HepG2 (cell line): ENCODE data around the gene EHBP1. TPM values are rescaled to one million over a fixed set of nuclear protein-coding genes. Genes with fewer than 3 reads are reported as not detected.

ENCODE experiments used
- CEBPG ChIP-seq: IDR thresholded peaks from 2 replicates; pipeline ENCODE4 v1.6.1; 2016
- CENPX ChIP-seq: sonication (generic); formaldehyde crosslinking; IDR thresholded peaks from 2 replicates; pipeline ENCODE4 v1.9.0; 2021; ENCODE audit warnings: mild to moderate bottlenecking, missing genetic modification reagents, moderate library complexity
- CREM ChIP-seq, 2 experiments: sonication (generic) in 1 of 2; formaldehyde crosslinking in 1 of 2; IDR thresholded peaks; 2 replicates each; pipeline versions ENCODE4 v1.4.0 to v1.6.1; 2016 to 2020; ENCODE audit warnings: antibody characterized with exemption in 1 of 2, mild to moderate bottlenecking in 1 of 2, missing genetic modification reagents in 1 of 2
- HNRNPLL ChIP-seq: fragments of 200-400 bp; formaldehyde crosslinking; IDR thresholded peaks from 2 replicates; pipeline ENCODE4 v1.6.1; 2017; ENCODE audit warnings: mild to moderate bottlenecking, low read depth, low read length; ENCODE audit not compliant: poor library complexity, severe bottlenecking
- IKZF5 ChIP-seq: IDR thresholded peaks from 2 replicates; pipeline ENCODE4 v1.6.1; 2018; ENCODE audit warnings: missing genetic modification reagents, mild to moderate bottlenecking, missing compliant biosample characterization
- KAT8 ChIP-seq: IDR thresholded peaks from 2 replicates; pipeline ENCODE4 v1.6.1; 2016; ENCODE audit warnings: missing genetic modification reagents, missing compliant biosample characterization
- POLR2AphosphoS2 ChIP-seq: IDR thresholded peaks from 2 replicates; pipeline ENCODE4 v1.6.1; 2011; ENCODE audit warnings: low read depth, low read length, improper control_type of control experiment
- RNF219 ChIP-seq: sonication (generic); formaldehyde crosslinking; IDR thresholded peaks from 2 replicates; pipeline ENCODE4 v1.5.0; 2020; ENCODE audit warnings: mild to moderate bottlenecking, missing genetic modification reagents
- SMARCC2 ChIP-seq: fragments of 450-650 bp; IDR thresholded peaks from 2 replicates; pipeline ENCODE4 v1.6.1; 2017; ENCODE audit warnings: antibody characterized with exemption, mild to moderate bottlenecking
- SOX6 ChIP-seq, 2 experiments: fragments of 450-650 bp in 1 of 2; sonication (generic) in 1 of 2; formaldehyde crosslinking in 1 of 2; IDR thresholded peaks; 2 replicates each; pipeline versions ENCODE4 v1.4.0 to v1.6.1; 2017 to 2020; ENCODE audit warnings: antibody characterized with exemption in 1 of 2, mild to moderate bottlenecking in 1 of 2, missing genetic modification reagents in 1 of 2
- SSRP1 ChIP-seq: IDR thresholded peaks from 2 replicates; pipeline ENCODE4 v1.6.1; 2016; ENCODE audit warnings: control low read depth
- TRAFD1 ChIP-seq: sonication (generic); formaldehyde crosslinking; IDR thresholded peaks from 2 replicates; pipeline ENCODE4 v1.5.1; 2020; ENCODE audit warnings: missing genetic modification reagents, mild to moderate bottlenecking, borderline replicate concordance
- ZMYM2 ChIP-seq: sonication (generic); formaldehyde crosslinking; IDR thresholded peaks from 2 replicates; pipeline ENCODE4 v1.8.0; 2022; ENCODE audit warnings: mild to moderate bottlenecking, missing genetic modification reagents
- ZNF382 ChIP-seq: sonication (generic); formaldehyde crosslinking; IDR thresholded peaks from 2 replicates; pipeline ENCODE4 v1.5.0; 2020; ENCODE audit warnings: missing genetic modification reagents, mild to moderate bottlenecking, borderline replicate concordance
- ZNF644 ChIP-seq: IDR thresholded peaks from 2 replicates; pipeline ENCODE4 v1.6.1; 2016; ENCODE audit warnings: low read depth
- ZNF724P ChIP-seq: sonication (generic); formaldehyde crosslinking; IDR thresholded peaks from 2 replicates; pipeline ENCODE4 v1.8.0; 2022; ENCODE audit warnings: missing genetic modification reagents, borderline replicate concordance
- ZNF891 ChIP-seq: sonication (generic); formaldehyde crosslinking; IDR thresholded peaks from 2 replicates; pipeline ENCODE4 v1.5.0; 2020; ENCODE audit warnings: mild to moderate bottlenecking, missing genetic modification reagents
- polyA plus RNA-seq, 8 experiments: library from polyadenylated mRNA; depleted of rRNA in 3 of 8; stranded (reverse) in 7 of 8; unstranded in 1 of 8; fragments of >200 nt; fragmentation: Illumina TruSeq in 4 of 8; extraction: Trizol in 4 of 8; gene quantifications; 2 replicates each; pipeline versions ENCODE4 v1.2.1 to v1.2.3, GENCODE V29; 2011 to 2016; ENCODE audit warnings: low read depth in 4 of 8, missing spikeins in 1 of 8, mixed read lengths in 1 of 8; ENCODE audit not compliant: insufficient read depth in 1 of 8
- total RNA-seq, 5 experiments: library from RNA; depleted of rRNA; stranded (reverse); fragments of >200 nt; fragmentation: Illumina TruSeq; extraction: Trizol; gene quantifications; 2 replicates each; pipeline ENCODE4 v1.2.3, GENCODE V29; 2016; ENCODE audit warnings: low read depth in 1 of 5
- TF ChIP-seq, protein P1 (sequence below): sonication (generic); formaldehyde crosslinking; conservative IDR thresholded peaks from 2 replicates; pipeline ENCODE4 v1.4.0; 2020; ENCODE audit warnings: missing genetic modification reagents
- TF ChIP-seq, protein P2 (sequence below): sonication (generic); formaldehyde crosslinking; IDR thresholded peaks from 2 replicates; pipeline ENCODE4 v1.5.0; 2020; ENCODE audit warnings: missing genetic modification reagents, mild to moderate bottlenecking, borderline replicate concordance

The EHBP1 gene
- total and polyA plus RNA-seq, 2 of the 13 experiments (the other 11 are each of a cell fraction or from before 2014, with no cell fraction given): 93.5 to 146 TPM

DNA sequence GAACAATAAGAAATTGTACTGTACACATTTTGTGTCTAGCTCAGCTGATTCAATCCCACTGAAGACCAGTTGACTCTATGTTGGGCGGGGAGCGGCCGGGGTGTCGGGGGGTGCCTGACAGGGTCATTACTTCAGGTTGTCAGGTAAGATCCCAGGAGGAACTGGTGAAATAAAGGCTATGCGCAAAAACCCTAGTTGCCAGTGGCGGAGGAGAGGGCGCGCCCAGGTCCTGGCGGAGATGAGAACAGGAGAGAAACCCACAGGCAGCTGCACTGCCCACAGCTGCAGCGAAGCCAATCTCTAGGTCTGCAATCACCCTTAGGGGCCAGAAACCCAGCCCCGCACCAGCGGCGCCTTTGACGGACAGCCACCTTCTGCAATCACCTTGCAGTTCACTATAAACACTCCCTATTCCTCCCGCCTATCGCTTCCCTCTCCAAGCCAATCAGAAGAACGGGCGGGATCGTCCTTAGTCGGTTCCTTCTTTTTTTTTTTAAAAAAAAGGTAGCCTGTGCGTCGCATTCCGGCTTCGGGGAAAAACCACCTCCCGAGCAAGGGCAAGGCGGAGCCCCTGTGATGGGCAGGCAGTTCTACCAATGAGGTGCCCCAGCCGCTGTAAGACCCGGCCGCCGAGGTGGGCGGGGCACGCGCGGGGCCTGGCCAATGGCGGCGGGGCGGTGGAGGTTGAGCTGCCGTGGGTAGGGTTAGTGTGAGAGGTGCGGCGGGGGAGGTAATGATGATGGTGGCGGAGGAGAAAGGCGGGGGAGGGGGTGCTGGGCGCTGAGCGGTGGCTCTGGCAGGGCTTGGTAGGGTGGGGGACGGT, at the start of gene EHBP1 (continued):
- TF ChIP-seq, protein P1, sequence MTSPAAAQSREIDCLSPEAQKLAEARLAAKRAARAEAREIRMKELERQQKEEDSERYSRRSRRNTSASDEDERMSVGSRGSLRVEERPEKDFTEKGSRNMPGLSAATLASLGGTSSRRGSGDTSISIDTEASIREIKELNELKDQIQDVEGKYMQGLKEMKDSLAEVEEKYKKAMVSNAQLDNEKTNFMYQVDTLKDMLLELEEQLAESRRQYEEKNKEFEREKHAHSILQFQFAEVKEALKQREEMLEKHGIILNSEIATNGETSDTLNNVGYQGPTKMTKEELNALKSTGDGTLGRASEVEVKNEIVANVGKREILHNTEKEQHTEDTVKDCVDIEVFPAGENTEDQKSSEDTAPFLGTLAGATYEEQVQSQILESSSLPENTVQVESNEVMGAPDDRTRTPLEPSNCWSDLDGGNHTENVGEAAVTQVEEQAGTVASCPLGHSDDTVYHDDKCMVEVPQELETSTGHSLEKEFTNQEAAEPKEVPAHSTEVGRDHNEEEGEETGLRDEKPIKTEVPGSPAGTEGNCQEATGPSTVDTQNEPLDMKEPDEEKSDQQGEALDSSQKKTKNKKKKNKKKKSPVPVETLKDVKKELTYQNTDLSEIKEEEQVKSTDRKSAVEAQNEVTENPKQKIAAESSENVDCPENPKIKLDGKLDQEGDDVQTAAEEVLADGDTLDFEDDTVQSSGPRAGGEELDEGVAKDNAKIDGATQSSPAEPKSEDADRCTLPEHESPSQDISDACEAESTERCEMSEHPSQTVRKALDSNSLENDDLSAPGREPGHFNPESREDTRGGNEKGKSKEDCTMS (CRISPR knock-in tag): no peak; the same call in 1 of the 2 replicates
- TF ChIP-seq CEBPG: peak; percentile 54
- TF ChIP-seq HNRNPLL: peak; percentile 92
- no peak for TF ChIP-seq ZNF382 (CRISPR knock-in tag)
- TF ChIP-seq ZMYM2 (CRISPR knock-in tag): no peak
- peak; percentile 59 for TF ChIP-seq KAT8 (CRISPR knock-in tag)
- TF ChIP-seq, protein P2, sequence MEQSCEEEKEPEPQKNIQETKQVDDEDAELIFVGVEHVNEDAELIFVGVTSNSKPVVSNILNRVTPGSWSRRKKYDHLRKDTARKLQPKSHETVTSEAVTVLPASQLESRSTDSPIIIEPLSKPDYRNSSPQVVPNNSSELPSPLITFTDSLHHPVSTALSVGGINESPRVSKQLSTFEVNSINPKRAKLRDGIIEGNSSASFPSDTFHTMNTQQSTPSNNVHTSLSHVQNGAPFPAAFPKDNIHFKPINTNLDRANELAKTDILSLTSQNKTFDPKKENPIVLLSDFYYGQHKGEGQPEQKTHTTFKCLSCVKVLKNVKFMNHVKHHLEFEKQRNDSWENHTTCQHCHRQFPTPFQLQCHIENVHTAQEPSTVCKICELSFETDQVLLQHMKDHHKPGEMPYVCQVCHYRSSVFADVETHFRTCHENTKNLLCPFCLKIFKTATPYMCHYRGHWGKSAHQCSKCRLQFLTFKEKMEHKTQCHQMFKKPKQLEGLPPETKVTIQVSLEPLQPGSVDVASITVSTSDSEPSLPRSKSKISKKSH (CRISPR knock-in tag): peak; percentile 81
- peak; percentile 82; the same call in 1 of the 2 replicates for TF ChIP-seq TRAFD1 (CRISPR knock-in tag)
- no peak for TF ChIP-seq SOX6 (IDR thresholded peaks at IDR 0.05)
- peak; percentile 64 for TF ChIP-seq SOX6 (CRISPR knock-in tag; IDR thresholded peaks at IDR 0.05)
- TF ChIP-seq CREM (IDR thresholded peaks at IDR 0.05): peak; percentile 90
- no peak for TF ChIP-seq CREM (CRISPR knock-in tag; IDR thresholded peaks at IDR 0.05)
- TF ChIP-seq POLR2AphosphoS2: no peak
- TF ChIP-seq SMARCC2: no peak
- TF ChIP-seq SSRP1: no peak
- peak; percentile 83; the same call in 1 of the 2 replicates for TF ChIP-seq ZNF891
- no peak for TF ChIP-seq ZNF644
- TF ChIP-seq IKZF5: peak; percentile 74; the same call in 1 of the 2 replicates
- TF ChIP-seq CENPX (CRISPR knock-in tag): no peak
- TF ChIP-seq ZNF724P: peak; percentile 45; the same call in 1 of the 2 replicates
- no peak for TF ChIP-seq RNF219
